Neural cell (in vitro differentiated cells): ENCODE results near the gene ACBD6.

Source experiments
- EP300 ChIP-seq: fragments of 450-650 bp; conservative IDR thresholded peaks from 2 replicates; pipeline ENCODE4 v1.6.1; 2014; ENCODE audit warnings: antibody characterized with exemption, mild to moderate bottlenecking, moderate library complexity; ENCODE audit not compliant: poor library complexity, severe bottlenecking
- EZH2 ChIP-seq: fragments of 200-600, 300-800 bp; shearing (Covaris generic), sonication (generic); IDR thresholded peaks from 2 replicates; pipeline ENCODE4 v1.6.1; 2014; ENCODE audit warnings: antibody characterized with exemption, low read length, borderline replicate concordance, mild to moderate bottlenecking; ENCODE audit not compliant: insufficient read depth, poor library complexity, severe bottlenecking
- POLR2AphosphoS5 ChIP-seq: IDR thresholded peaks from 2 replicates; pipeline ENCODE4 v1.6.1; 2012
- RAD21 ChIP-seq: fragments of 450-650 bp; conservative IDR thresholded peaks from 2 replicates; pipeline ENCODE4 v1.6.1; 2014; ENCODE audit warnings: antibody characterized with exemption, mild to moderate bottlenecking, moderate library complexity
- SMC3 ChIP-seq: fragments of 450-650 bp; conservative IDR thresholded peaks from 2 replicates; pipeline ENCODE4 v1.6.1; 2014; ENCODE audit warnings: antibody characterized with exemption, mild to moderate bottlenecking, moderate library complexity; ENCODE audit not compliant: poor library complexity
- TF ChIP-seq, protein P1 (sequence below): fragments of 450-650 bp; IDR thresholded peaks from 2 replicates; pipeline ENCODE4 v1.5.1; 2014; ENCODE audit warnings: antibody characterized with exemption, mild to moderate bottlenecking, moderate library complexity; ENCODE audit not compliant: poor library complexity, severe bottlenecking
- TF ChIP-seq, protein P2 (sequence below): IDR thresholded peaks from 2 replicates; pipeline ENCODE4 v1.6.1; 2012; ENCODE audit warnings: borderline replicate concordance

DNA sequence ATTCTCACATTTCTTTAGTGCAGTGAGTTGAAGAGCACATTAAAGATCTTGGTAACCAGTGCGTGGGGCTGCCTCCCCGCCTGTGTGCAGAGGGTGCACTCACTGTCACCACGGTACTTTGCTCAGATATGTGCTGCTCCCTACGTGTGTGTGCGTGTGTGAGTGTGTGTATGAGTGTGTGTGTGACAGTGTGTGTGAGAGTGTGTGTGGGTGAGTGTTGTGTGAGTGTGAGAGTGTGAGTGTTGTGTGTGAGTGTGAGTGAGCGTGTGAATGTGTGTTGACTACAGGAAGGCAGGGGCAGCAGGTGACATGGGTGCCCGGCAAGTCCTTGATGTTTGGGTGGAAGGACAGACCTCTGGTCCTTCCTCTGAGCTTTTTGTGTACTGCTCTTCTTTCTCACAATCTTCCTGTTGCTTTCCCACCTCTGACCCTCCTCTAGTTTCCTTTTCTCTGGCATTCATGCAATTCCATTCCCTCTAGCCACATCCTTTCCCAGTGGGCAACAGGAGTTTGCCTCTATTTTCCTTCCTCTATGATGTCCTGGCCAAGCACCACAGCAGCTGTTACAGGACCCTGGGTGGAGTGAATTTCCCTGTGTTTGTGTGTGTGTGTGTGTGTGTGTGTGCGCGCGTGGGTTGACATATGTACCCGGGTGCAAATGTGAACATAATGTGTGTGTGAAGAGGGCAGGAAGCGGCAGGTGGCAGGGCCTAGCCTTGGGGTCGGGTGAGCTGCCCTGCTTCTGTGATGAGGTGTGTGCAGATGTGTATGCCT lies 252.5 kb downstream of the ACBD6 start:
- TF ChIP-seq, protein P1, sequence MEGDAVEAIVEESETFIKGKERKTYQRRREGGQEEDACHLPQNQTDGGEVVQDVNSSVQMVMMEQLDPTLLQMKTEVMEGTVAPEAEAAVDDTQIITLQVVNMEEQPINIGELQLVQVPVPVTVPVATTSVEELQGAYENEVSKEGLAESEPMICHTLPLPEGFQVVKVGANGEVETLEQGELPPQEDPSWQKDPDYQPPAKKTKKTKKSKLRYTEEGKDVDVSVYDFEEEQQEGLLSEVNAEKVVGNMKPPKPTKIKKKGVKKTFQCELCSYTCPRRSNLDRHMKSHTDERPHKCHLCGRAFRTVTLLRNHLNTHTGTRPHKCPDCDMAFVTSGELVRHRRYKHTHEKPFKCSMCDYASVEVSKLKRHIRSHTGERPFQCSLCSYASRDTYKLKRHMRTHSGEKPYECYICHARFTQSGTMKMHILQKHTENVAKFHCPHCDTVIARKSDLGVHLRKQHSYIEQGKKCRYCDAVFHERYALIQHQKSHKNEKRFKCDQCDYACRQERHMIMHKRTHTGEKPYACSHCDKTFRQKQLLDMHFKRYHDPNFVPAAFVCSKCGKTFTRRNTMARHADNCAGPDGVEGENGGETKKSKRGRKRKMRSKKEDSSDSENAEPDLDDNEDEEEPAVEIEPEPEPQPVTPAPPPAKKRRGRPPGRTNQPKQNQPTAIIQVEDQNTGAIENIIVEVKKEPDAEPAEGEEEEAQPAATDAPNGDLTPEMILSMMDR, result no peak
- TF ChIP-seq EZH2 (no peak), POLR2AphosphoS5 (no peak), RAD21 (no peak), SMC3 (no peak), EP300 (no peak)
- TF ChIP-seq, protein P2, sequence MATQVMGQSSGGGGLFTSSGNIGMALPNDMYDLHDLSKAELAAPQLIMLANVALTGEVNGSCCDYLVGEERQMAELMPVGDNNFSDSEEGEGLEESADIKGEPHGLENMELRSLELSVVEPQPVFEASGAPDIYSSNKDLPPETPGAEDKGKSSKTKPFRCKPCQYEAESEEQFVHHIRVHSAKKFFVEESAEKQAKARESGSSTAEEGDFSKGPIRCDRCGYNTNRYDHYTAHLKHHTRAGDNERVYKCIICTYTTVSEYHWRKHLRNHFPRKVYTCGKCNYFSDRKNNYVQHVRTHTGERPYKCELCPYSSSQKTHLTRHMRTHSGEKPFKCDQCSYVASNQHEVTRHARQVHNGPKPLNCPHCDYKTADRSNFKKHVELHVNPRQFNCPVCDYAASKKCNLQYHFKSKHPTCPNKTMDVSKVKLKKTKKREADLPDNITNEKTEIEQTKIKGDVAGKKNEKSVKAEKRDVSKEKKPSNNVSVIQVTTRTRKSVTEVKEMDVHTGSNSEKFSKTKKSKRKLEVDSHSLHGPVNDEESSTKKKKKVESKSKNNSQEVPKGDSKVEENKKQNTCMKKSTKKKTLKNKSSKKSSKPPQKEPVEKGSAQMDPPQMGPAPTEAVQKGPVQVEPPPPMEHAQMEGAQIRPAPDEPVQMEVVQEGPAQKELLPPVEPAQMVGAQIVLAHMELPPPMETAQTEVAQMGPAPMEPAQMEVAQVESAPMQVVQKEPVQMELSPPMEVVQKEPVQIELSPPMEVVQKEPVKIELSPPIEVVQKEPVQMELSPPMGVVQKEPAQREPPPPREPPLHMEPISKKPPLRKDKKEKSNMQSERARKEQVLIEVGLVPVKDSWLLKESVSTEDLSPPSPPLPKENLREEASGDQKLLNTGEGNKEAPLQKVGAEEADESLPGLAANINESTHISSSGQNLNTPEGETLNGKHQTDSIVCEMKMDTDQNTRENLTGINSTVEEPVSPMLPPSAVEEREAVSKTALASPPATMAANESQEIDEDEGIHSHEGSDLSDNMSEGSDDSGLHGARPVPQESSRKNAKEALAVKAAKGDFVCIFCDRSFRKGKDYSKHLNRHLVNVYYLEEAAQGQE, result no peak
